GM19023 (cell line): Measurements from ENCODE around the gene TERT.
"Not testable (repeated sequence)": the region's sequence is repeated elsewhere in the genome, so short reads cannot be mapped to it uniquely, and the experiment has no call there.

Source experiments
- ATAC-seq: cut with Tn5 transposase; IDR thresholded peaks from one replicate; pipeline ENCODE4 v1.9.1; 2021; ENCODE audit warnings: mild to moderate bottlenecking, moderate library complexity; ENCODE audit not compliant: unreplicated experiment

Gene TERT

GRCh38 chr5:1280177-1281037 lies 14.5 kb downstream of the TERT start:
- no peak for ATAC-seq

GRCh38 chr5:1279443-1280151 lies 15.3 kb downstream of the TERT start:
- ATAC-seq, result no peak

GRCh38 chr5:1278656-1279442 lies 16.0 kb downstream of the TERT start:
- ATAC-seq, result no peak

- ATAC-seq, result no peak
Measured at GRCh38 chr5:1278216-1278615, 16.7 kb downstream of the TERT start.

- no peak for ATAC-seq
Measured at GRCh38 chr5:1277781-1278180, 17.1 kb downstream of the TERT start.

GRCh38 chr5:1277331-1277730 lies 17.5 kb downstream of the TERT start:
- ATAC-seq, result no peak

DNA sequence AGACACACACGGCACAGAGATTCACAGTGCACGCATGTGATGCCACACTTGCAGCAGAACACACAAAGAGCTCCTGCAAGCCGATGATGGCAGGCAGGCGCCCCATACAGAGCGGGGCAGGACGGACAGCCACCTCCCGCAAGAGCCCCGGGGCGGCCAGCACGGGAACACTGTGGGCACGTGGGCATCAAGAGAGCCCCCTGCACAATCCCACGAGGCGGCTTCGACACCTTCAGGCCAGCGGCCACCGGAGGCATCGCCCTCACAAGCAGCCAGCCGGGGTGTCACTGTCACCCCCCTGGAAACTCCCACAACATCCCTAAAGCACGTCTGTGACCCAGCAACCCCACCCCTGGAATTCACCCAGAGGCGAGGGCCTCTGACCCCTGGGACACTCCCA lies 17.9 kb downstream of the TERT start:
- ATAC-seq, result no peak

- not testable (repeated sequence) for ATAC-seq
Measured at GRCh38 chr5:1275397-1276391, 19.2 kb downstream of the TERT start.

GRCh38 chr5:1274471-1274870 lies 20.4 kb downstream of the TERT start:
- no peak for ATAC-seq

- ATAC-seq, result no peak
Measured at GRCh38 chr5:1273745-1274144, 21.1 kb downstream of the TERT start.

- ATAC-seq, result no peak
Measured at GRCh38 chr5:1272201-1272600, 22.7 kb downstream of the TERT start.

DNA sequence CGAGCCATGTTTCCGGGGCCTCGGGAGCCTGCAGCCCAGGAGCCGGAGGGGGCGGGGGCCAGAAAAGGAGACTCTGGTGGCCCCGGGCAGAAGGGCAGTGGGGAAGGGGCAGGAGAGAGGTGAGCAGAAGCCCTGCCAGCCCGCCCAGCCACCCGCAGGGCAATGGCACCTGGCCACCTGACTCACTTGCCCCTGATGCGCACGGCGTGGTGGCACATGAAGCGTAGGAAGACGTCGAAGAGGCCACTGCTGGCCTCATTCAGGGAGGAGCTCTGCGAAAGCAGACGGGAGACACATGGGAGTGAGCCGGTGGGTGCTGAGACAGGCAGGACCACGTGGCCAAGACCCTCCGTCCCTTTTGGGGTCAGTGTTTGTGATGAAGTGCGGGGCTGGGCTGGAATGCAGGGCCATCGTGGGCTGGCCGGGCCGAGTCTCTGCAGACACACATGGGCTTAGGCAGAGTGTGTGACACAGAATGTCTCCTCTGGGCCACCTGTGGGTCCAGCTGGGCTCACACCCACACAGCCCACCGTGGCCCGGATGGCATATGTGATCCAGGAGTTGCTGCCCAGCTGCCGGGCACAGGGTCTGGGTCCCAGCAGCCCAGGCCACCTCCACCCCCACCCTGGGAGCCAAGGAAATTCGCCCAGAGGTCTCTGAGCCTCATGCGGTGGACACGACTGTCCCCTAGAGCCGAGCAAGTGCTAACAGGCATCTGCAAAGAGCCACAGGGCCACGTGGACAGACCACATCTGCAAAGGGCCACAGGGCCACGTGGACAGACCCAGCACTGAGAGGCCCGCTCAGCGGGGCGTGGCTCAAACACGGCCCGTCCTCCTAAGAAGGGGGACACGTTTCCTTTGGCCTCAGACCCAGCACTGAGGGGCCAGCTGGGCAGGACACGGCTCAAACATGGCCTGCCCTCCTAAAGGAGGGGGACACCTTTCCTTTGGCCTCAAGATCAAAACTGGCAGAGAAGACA lies 23.6 kb downstream of the TERT start:
- ATAC-seq, result no peak

DNA sequence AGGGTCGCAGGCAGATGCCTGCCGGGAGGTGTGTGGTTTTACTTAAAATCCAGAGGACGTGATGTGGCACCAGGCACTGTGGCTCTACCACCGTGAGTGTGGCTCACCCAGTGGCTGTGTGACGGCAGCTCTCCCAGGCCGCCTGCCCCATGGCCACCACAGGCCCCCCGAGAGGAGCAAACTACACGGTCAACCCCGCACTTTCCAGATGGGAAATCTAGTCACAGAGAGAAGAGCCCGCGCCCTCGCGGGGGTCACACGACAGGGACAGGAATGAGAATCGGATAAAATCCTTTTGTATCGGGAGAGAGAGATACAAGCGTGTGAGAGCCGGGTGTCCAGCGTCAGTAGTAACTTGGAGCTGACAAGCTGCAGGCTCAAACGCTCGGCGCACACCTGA lies 24.4 kb downstream of the TERT start:
- no peak for ATAC-seq

- no peak for ATAC-seq
Measured at GRCh38 chr5:1268666-1269065, 26.2 kb downstream of the TERT start.

- ATAC-seq, result no peak
Measured at GRCh38 chr5:1268056-1268455, 26.8 kb downstream of the TERT start.

DNA sequence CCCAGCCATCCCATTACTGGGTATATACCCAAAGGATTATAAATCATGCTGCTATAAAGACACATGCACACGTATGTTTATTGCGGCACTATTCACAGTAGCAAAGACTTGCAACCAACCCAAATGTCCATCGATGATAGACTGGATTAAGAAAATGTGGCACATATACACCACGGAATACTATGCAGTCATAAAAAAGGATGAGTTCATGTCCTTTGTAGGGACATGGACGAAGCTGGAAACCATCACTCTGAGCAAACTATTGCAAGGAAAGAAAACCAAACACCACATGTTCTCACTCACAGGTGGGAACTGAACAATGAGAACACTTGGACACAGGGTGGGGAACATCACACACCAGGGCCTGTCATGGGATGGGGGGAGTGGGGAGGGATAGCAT lies 27.4 kb downstream of the TERT start:
- not testable (repeated sequence) for ATAC-seq

- ATAC-seq, result no peak
Measured at GRCh38 chr5:1266791-1267190, 28.1 kb downstream of the TERT start.

DNA sequence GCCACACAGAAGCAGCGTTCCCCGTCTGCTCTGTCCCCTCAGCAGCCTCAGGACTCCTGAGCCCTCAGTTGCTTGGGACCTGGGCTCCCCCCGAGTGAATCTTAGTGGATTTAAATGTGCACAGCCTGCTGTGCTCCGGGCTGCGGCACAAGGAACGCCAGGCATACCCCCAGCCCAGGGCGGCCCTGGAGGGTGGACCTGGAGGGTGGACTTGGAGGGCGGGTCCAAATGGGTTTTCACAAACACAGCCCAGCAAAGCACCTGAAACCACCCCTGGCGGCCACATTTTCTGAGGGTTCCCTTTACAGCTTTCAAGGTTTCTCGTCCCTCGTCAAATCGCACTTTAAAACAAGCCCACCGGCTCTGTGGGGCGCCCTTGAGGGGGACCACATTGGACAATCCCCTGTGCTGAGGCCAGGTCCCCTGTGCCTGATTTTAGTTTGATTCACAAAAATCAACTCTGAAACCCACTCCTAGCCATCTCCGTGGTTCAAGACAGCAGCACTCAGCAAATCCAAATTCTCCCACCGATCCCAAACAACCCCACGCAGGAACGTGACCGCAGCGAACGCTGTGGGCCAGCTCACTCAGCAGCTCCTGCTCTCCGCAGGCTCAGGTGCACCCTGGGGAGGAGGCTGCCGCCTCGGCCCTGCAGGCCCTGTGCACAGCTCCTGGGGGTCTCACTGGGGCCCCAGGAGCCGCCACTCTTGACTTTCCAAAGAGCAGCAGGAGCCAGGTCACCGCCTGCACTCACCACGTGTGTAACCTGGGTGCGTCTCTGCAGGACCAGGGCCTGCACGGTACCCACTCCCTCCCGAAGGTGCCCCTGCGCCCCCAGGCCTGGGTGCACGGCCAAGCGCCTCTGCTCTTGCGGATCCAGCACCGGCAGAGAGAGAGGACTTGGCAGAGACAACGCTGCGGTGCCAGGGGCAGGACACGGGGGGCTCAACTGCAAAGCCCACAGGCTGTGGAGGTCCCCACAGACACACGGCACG lies 29.1 kb downstream of the TERT start:
- no peak for ATAC-seq
